HG03196 (cell line): Measurements from ENCODE around the gene SLC23A3.

Experiments
- ATAC-seq: cut with Tn5 transposase; IDR thresholded peaks from one replicate; pipeline ENCODE4 v1.9.1; 2021; ENCODE audit not compliant: unreplicated experiment

The SLC23A3 gene

DNA sequence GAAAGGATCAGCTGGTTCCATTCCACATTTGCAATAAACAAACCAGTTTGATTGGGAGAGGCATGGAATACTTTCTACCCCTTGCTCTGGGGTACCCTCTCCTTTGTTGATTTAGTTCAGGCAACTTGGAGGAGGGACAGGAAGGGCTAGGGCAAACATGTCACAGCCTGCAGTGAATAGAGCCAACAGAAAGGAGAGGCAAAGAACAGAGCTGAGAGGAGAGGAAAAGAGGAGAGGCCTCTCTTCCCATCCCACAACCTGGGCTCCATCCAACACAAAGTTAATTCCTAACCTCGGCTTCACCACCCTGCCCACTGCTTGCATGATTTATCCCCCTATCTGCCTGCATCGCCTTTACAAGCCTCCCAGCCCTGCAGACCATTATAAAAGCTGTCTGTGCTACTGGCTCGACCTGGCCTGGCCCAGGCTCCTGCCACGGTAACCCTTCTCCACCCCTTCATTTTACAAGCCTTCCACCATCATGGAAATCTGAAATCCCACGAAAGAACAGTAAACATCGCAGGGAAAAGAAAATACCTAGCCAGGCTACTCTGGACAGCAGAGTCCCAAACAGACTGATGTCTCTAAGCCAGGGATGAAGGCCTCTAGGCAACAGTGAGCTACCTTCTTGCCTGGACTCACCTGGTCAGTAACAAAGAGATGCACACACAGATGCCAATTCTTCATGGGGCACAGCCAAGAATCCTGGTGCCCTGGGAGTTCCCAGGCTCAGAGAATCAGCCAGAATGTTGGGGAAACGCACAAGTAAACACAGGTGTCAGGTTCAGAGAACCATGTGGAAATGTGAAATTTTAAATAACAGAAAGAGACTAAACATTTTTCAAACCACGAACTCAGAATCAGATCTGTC, 52.8 kb downstream of the SLC23A3 start:
- ATAC-seq: no peak

DNA sequence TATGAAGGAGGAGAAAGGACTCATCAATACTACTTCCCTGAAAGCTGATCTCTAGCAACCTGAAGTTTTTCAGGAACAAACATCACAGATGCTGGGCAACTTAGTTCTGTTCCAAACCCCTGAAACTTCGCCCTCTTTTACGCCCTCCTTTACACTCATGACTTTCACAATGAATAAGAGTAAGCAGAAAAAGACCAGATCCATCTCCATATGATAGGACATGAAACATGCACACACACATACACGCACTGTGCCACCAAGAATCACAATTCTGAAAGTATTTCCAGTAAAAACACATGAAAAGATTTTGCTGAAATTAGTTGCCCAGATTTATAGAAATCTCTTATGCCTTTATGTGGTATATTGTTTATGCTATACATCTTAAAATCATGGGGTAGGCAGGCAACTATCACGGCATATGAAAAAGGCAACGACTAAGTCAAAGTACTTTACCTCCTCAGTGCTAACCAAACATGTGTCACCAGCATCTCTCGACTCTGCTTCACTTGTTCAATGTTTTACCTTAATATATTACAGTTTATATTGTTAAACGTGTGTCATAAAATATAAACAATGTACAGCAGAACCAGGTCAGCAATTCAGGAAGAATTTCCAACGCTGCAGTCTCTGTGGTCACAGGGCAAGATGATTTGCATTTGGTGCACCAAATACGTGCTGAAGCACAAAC, 57.0 kb downstream of the SLC23A3 start:
- ATAC-seq: no peak

DNA sequence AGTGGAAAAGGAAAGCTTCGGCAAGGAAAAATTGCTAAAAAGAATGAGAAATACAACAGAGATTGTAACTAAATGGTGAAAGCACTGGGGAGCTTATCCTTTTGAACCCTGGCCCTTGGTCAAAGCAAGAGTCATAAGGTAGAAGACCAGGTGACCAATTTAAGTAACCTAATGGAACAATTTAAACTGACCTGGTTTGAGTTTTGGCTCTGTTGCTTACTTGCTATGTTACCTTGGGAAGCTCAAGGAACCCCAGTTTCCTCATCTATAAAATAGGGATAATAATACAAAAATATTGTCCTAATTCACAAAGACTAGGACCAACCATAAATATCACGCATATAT, 57.8 kb downstream of the SLC23A3 start:
- no peak for ATAC-seq
